Dermis blood vessel endothelial cell (primary cell): ENCODE data around the gene IRF2BP1. TPM values are rescaled to one million over a fixed set of nuclear protein-coding genes. Genes with fewer than 3 reads are reported as not detected.
"Not testable (repeated sequence)": the region's sequence is repeated elsewhere in the genome, so short reads cannot be mapped to it uniquely, and the experiment has no call there.

Experiments
- DNase-seq: peaks from one replicate; pipeline ENCODE4 v3.0.0; 2010
- total RNA-seq: library from RNA; depleted of rRNA; stranded (reverse); fragments of >200 nt; gene quantifications from 2 replicates; pipeline ENCODE4 v1.2.3, GENCODE V29; 2014

Gene IRF2BP1
- total RNA-seq, 1 donor from 2014 or later: 32.7 TPM

DNA sequence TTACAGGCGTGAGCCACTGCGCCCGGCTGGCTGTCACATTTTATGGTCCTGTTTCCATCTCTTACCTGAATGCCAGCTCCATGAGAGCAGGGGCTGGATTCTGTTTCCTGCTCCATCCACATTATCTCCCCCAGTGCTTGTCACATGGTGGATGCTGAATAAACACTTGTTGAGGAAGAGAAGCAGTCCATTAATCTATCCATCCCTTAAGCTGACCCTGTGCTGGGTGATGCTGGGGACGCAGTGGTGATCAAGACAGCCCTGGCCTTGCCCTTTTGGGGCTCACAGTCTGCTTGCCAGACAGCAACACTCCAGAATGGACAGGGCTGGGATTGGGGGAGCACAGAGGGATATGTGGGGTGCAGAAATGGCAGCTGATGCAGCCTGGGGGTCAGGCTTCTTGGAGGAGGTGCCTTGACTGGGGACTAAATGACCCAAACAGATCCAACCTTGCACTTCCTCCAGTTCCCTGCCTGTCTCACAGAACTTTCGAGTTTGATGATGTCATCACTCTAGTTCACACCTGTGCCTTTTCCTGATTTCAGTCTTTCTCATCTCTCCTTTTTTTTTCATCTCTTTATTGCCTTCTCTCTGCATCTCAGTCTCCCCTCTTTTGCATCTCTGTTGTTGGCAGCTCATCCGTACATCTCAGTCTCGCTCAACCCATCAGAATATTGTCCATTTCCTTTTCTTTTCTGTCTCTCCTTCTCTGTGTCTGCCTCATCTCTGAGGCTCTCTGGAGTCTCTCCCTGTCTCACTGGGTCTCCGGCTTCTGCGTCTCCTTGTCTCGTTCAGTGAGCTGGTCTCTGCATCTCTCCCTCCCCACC lies 4.6 kb downstream of the IRF2BP1 start:
- DNase-seq: no peak

DNA sequence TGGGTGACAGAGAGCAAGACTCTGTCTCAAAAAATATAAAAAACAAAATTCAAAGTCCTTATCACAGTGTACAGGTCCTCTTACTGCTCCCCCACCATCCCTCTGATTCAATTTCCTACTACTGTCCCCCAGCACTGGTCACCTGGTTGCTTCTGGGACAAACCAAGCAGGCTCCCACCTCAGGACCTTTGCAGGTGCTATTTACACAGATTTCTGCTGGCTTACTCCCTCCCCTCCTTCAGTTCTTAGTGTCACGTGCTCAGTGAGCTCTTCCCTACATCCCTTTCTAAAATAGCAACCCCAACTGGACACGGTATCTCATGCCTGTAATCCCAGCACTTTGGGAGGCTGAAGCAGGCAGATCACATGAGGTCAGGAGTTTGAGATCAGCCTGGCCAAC lies 6.0 kb downstream of the IRF2BP1 start:
- no peak for DNase-seq

DNA sequence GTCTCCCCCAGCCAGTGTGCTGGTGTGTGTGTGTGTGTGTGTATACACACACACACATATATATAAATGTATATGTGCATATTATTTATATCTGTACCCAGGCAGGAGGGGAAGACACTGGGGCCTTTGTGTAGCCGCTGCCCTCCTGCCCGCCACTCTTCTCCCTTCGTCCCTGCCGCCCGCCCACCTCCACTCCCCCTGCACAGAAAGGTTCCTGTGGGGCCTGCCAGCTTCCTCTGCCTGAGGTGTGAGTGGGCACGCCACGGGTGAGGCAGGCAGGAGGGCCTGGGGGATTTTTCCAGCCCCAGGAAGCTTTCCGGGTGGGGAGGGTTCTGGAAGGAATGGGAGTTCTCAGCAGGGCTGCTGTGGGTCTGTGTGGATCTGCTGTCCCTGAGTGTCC lies 6.9 kb downstream of the IRF2BP1 start:
- no peak for DNase-seq

DNA sequence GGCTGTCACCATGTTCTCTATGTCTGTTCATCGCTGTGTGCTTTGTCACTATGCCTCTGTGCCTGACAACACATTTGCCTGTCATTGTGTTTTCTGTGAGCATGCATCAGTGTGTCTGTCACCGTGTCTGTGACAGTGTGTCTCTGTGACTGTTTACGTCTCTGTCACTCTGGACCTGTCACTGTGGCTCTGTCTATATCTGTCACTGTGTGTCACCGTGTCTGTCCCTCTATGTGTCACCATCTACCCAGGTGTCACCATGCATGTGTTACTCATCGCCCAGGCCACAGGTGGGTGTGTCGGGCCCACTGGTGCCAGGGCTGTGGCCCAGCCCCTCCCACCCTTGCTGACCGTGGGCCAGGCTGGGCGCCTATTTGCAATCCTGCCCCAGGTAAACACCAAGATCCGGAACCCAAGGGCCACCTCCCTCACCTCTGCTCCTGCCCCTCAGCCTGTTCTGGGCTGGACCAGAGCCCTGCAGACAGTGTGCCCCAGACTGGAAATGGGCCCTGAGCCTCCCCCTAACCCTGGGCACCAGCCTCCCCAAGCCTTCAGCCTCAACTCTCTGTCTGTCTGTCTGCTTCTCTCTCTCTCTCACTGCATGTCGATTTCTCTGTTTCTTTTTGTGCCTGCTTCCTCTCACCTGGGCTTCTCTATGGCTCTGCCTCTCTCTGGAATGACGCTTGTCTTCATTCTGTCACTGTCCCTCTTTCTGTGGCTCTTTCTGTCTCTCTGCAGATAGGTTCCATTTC lies 7.7 kb downstream of the IRF2BP1 start:
- DNase-seq: no peak

DNA sequence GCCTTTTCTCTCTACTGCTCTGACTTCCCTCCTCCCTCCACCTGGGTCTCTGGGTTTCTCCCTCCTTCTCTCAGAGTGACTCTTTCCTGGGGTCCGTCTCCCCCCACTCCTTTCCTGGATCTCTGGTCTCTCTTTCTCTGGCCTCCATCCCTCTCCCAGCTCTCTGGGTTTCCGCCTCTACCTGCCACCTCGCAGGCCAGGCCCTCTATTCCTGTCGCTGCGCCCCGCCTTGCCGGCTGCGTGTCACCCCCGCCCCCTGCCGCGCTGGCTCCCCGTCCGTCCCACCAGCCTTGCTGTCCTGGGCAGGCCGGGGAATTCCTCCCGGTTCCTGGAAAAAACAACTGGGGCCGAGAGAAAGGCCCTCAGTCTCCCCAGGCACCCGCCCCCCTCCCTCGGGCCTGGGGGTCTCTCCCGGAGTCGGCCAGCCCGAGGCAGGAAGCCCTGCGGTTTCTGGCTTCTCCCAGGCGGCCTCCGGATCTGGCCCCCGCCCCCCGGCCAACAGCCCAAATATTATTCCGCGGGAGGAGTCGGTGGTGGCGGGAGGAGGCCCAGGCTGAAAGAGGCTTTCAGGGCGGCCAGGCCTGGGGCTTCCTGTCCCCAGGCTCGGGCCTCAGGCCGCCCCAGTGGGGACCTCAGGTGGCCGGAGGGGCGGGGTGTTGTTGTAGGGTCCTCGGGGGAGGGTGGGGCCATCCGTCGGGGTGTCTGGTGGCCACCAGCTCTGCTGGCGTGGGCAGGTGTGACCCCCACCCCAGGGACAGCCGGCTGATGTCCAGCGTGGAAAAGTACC lies 9.3 kb downstream of the IRF2BP1 start:
- DNase-seq: peak; percentile 42

DNA sequence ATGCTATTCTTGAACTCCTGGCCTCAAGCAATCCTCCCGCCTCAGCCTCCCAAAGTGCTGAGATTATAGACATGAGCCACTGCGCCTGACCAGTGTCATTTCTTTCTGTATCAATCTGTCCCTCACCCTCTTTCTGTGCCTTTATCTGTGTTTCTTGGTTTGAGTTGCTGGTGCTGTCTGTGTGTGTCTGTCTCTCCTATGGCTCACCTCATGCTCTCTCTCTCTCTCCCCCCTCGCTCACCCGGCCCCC lies 9.9 kb downstream of the IRF2BP1 start:
- no peak for DNase-seq

DNA sequence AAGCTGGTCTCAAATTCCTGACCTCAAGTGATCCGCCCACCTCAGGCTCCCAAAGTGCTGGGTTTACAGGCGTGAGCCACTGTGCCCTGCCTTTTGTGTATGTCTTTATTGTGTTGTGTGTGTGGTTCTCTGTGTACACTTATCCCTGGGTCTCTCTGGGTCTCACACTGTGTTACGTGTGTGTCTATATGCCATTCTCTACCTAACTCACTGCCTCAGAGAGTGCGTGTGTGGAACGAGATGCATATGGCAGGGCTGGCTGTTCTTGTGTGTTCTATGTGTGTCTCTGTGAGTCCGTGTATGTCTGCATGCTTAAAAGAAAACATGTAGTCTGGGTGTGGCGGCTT lies 11.3 kb downstream of the IRF2BP1 start:
- no peak for DNase-seq

DNA sequence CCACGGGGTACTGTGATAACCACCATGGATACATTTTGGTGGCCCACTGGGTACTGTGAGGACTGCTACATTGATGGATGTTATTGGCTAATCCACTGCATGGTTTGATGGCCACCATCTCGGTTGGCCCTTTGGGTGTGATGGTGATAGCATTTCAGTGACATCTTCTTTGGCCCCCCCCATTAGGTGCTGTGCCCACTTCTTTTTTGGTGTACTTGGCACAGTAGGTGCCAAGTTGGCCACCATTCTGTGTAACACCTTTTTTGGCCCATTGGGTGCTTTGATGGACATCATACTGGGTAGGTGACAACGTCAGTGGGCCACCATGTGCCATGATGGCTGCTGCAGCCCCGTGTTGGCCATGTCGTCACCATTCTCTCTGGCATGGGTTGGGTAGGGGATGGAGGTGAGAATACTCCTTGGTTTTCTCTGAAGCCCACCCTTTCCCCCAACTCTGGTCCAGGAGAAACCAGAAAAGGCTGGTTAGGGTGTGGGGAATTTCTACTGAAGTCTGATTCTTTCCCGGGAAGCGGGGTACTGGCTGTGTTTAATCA lies 12.6 kb downstream of the IRF2BP1 start:
- DNase-seq: no peak

DNA sequence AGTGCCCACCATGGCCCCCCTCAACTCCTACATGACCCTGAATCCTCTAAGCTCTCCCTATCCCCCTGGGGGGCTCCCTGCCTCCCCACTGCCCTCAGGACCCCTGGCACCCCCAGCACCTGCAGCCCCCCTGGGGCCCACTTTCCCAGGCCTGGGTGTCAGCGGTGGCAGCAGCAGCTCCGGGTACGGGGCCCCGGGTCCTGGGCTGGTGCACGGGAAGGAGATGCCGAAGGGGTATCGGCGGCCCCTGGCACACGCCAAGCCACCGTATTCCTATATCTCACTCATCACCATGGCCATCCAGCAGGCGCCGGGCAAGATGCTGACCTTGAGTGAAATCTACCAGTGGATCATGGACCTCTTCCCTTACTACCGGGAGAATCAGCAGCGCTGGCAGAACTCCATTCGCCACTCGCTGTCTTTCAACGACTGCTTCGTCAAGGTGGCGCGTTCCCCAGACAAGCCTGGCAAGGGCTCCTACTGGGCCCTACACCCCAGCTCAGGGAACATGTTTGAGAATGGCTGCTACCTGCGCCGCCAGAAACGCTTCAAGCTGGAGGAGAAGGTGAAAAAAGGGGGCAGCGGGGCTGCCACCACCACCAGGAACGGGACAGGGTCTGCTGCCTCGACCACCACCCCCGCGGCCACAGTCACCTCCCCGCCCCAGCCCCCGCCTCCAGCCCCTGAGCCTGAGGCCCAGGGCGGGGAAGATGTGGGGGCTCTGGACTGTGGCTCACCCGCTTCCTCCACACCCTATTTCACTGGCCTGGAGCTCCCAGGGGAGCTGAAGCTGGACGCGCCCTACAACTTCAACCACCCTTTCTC lies 13.6 kb downstream of the IRF2BP1 start:
- no peak for DNase-seq

DNA sequence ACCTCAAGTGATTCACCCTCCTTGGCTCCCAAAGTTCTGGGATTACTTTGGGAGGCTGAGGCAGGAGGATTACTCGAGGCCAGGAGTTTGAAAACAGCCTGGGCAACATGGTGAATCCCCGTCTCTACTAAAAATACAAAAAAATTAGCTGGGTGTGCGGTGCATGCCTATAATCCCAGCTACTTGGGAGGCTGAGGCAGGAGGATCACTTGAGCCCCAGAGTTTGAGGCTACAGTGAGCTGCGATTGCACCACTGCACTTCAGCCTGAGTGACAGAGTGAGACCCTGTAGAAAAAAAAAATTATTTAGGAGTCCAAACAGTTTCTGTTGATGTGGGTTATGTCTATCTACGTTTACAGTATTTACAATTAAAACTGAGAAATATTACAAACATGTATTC lies 15.1 kb downstream of the IRF2BP1 start:
- no peak for DNase-seq

DNA sequence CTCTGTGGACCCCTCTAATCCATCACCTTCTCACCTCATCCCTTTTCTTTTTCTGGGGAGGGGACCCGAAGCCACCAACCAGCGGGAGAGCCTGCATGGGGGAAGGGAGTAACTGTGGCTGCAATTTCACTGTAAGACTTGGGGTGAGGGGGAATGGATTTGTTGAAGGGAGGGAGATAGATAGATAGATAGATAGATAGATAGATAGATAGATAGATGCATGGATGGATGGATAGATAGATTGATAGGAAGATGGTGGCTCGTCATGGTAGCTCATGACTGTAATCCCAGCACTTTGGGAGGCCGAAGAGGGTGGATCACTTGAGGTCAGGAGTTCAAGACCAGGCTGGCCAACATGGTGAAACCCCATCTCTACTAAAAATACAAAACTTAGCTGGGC lies 18.7 kb downstream of the IRF2BP1 start:
- DNase-seq: not testable (repeated sequence)

DNA sequence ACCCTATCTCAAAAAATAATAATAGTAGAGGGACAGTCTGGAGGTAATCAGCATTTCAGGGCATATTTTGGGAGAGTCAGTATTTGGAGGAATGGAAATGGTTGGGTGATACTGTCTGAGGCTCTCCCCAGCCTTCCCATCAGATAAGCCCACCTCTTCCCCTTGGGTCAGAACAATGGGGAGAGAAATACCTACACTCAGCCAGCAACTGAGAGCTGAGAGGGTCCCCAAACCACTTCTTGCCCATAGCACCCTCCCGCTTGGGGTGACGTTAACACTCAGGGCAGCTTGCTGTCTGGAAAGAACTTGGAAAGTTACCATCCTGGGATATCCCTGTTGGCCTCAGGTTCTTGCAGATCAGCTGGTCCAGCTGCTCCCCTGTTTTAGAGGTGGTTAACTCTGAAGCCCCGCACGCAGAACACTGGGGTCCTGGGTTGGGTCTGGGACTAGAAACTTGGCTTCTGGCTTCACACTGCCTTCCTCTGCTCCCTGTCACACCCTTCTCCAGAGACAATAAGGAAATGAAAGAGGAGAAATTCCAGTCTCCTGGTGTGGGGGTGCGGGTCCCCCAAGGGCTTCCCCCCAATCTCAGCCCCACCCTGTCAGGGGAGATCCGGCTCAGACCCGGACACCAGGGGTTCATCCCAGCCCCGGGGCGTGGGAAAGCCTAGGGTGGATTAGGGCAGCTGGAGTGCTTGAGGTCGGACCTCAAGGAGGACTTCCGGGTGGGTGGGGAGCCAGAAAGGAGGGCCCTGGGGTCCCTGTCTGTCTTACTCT lies 19.4 kb downstream of the IRF2BP1 start:
- DNase-seq: no peak

DNA sequence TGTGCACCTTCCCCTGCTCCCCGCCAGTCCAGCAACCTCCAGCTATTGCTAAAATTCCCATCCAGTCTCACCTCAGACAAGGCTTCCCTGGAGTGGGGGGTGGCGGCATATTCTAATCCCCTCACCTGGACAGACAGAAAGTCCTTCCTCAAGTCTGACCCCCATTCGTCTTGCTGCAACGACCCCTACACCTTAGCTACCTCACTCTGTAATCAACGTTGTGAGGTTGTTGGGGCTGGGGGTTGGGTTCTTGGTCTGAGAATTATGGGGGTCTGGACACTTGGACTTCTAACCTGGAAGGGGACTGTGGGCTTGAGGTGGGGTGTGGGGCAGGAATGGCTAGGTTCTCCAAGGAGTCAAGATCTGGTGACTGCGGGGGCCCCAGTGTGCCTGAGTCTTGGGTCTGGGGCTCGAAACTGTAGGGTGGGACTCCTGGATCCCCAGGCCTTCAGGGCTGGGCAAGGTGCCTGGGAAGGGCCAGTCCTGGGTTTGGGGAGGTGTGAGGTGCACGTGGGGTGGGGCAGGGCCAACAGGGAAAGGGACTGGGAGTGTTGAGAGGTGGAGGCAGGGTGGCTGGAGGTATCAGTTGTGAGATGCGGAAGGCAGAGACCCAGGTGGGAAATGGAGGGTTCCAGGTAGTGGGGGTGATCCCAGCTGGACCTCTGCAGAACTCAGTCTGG lies 20.5 kb downstream of the IRF2BP1 start:
- DNase-seq: no peak

DNA sequence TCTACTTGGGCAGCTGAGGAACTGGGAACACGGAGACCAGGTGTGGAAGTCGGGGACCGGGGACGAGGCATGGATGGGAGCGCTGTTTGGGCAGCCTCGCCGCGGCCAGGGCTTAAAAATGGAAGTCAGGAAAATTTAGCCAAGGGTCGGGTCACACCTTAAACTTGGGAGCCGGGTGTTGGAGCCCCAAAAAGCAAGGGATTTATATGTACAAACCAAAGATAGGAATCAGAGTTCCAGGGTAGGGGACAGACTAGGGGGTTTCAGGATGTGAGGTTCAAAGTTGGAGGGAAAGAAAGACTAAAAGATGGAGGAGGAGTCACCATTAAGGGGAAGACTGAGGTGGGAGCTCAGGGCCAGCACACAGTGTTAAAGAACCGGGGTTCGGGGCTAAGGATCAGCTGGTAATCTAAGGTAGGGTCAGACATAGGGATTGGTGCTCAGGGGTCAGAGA lies 21.3 kb downstream of the IRF2BP1 start:
- no peak for DNase-seq

DNA sequence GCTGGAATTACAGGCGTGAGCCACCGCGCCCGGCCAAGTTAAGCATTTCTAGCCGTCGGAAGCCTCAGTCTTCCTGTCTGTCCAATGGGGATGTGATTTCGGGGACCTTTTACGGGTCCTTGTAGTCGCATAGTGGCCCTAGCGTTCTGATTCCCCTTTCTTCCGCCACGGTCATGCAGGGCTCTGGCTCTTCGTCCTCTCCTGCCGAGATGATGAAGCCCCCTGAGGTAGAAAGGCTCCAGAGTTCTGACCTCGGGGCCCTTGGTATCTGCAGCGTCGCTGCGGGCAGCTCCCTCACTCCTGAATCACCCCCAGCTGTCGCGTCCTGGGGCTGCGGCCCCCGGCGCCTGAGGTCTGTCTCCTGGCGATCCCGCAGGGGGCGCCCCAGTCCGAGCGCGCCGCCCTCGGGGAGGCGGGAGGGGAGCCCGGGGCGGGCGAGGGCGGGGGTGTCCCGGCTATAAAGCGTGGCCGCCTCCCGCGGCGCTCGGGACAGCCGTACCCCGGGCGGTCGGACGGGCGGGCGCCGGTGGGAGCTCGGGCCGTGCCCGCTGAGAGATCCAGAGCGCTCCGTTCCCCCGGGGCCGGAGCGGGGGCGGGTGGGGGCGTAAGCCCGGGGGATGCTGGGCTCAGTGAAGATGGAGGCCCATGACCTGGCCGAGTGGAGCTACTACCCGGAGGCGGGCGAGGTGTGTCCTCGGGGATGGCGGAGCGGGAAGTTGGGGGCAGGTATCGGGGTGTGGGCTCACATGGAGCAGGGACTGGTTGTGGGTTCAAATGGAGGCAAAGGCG lies 21.9 kb downstream of the IRF2BP1 start, which contains the start of gene FOXA3:
TSS of gene FOXA3 (plus strand) at position 487 of the 789 bp plus-strand sequence. CDS start at position 618, 131 bp downstream.
- peak; percentile 61 for DNase-seq

DNA sequence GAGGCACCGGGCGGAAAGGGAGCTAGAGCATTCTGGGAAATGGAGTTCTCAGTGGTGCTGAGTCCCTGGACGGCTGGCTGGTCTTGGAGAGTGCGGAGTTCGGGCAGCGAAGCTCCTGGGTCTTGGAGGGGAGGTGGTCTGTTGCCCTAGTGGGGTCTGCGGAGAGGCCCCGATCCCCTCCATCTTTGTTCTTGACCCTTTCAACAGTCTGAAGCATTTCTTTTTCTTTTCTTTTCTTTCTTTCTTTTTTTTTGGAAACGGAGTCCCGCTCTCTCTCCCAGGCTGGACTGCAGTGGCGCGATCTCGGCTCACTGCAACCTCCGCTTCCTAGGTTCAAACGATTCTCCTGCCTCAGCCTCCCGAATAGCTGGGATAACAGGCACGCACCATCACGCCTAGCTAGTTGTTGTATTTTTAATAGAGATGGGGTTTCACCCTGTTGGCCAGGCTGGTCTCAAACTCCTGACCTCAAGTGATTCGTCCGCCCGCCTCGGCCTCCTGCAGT lies 22.6 kb downstream of the IRF2BP1 start:
- no peak for DNase-seq

DNA sequence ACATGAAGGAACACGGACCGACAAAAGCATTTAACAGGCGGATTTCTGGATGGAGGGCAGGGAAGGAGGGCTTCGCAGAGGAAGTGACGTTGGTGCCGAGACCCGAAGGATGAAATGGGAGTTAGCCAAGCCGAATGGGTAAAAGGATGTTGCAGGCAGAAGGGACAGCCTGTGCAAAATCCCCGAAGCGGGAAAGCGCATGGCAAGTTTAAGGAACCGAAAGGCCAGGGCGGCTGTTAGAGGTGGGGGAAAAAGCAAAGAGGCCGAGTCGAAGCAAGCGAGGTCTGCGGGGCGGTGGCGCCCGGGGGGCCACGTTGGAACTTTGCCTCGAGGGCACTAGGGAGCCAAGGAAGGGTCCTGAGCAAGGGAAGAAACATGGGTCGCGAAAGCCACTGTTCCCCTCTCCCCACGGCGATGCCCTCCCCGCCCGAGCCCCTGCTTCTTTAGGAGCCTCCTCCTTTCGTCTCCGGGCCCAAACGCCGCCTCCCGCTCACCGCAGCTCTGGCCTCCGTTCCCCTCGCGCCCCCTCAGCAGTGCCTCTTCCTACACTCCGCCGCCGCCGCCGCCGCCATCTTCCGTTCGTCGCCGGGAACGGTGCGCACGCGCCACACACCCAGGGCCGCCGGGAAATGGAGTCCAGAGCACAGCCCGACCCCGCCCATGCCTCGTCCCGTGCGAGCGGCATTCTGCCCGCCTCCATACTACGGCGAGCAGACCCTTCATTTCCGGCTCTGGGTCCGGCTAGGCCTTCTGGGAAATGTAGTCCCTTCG lies 23.2 kb downstream of the IRF2BP1 start, which contains the start of gene SYMPK:
TSS of gene SYMPK (minus strand) at position 584 of the 771 bp plus-strand sequence. CDS start 8,652 bp downstream, outside the sequence.
- peak; percentile 99 for DNase-seq

DNA sequence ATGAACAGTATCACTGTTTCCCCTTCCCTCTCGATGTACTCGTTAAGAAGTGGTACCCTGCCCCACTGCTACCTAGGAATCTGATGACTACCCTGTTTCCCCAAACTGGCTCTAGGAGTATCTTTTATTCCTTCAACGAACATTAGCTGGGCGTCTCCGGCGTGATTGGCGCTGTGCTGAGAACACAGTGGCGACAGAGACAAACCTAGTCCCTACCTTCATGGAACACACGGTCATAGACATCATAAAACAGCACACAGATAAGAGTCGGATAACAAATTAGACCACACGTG lies 23.7 kb downstream of the IRF2BP1 start:
- DNase-seq: no peak
